CD4-positive, alpha-beta T cell treated with Interferon alpha-2 for 1 hour (primary cell): ENCODE results near the gene HSDL1.

Experiments
- DNase-seq, 2 donors: peaks; one replicate each; pipeline ENCODE4 v3.0.0-alpha.2; 2020 to 2022

The HSDL1 gene

GRCh38 chr16:84079664-84080063, 65.3 kb downstream of the HSDL1 start:
- DNase-seq = no peak

DNA sequence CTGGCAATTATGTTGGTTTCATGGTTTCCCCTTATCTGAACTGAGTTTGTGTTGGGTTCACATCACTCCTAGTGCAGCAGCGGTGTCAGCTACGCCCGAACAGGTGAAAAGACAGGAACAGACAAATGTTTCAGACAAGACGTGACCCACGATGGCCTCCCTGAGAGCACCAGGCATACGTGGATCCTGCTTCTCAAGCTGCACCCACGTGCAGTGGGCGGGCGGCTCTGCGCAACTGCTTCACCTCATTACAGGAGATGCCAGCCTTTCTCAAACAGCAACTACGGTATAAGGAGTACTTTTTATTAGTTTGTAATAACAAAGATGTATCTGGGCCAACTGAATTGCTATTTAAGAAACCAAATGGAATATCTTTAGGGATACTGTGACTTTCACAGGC, 69.6 kb downstream of the HSDL1 start:
- DNase-seq = no peak

- DNase-seq = no peak
These were observed 70.3 kb downstream of the HSDL1 start for GRCh38 chr16:84074721-84075120.
